Neural cell (in vitro differentiated cells): ENCODE measurements around the gene COL4A4. TPM values are rescaled to one million over a fixed set of nuclear protein-coding genes. Genes with fewer than 3 reads are reported as not detected.
A peak's percentile ranks its signal among the peaks of the same experiment; 100 is the strongest.

ENCODE experiments used
- H2AFZ ChIP-seq: fragments of 200-600, 300-800 bp; sonication (generic), shearing (Covaris generic); 2 replicates; pipeline ENCODE4 v1.6.0; 2014; ENCODE audit warnings: low read depth, mild to moderate bottlenecking, antibody characterized with exemption, low read length, moderate library complexity
- H3F3A ChIP-seq: fragments of 200-600 bp; shearing (Covaris generic); 2 replicates; pipeline ENCODE4 v1.6.1; 2016; ENCODE audit warnings: mild to moderate bottlenecking, moderate library complexity, mixed read lengths, antibody characterized with exemption, low read length; ENCODE audit not compliant: insufficient read depth, poor library complexity, severe bottlenecking
- H3K27ac ChIP-seq: fragments of 200-600, 300-800 bp; sonication (generic), shearing (Covaris generic); 2 replicates; pipeline ENCODE4 v1.5.1; 2014; ENCODE audit warnings: mild to moderate bottlenecking, low read length, moderate library complexity
- H3K27me3 ChIP-seq: fragments of 300-800, 200-600 bp; sonication (generic), shearing (Covaris generic); 2 replicates; pipeline ENCODE4 v1.6.0; 2014; ENCODE audit warnings: mild to moderate bottlenecking, low read depth, low read length, moderate library complexity; ENCODE audit not compliant: insufficient read depth
- H3K36me3 ChIP-seq: fragments of 300-800, 200-600 bp; sonication (generic), shearing (Covaris generic); 2 replicates; pipeline ENCODE4 v1.5.1; 2014; ENCODE audit warnings: mild to moderate bottlenecking, antibody characterized with exemption, low read length, moderate library complexity; ENCODE audit not compliant: insufficient read depth
- H3K4me2 ChIP-seq: fragments of 300-800, 200-600 bp; sonication (generic), shearing (Covaris generic); 2 replicates; pipeline ENCODE4 v1.6.0; 2014; ENCODE audit warnings: mild to moderate bottlenecking, low read length
- H3K4me3 ChIP-seq: fragments of 300-800, 200-600 bp; sonication (generic), shearing (Covaris generic); 2 replicates; pipeline ENCODE4 v1.5.1; 2014; ENCODE audit warnings: mild to moderate bottlenecking, low read length, moderate library complexity
- H3K79me2 ChIP-seq: fragments of 200-600 bp; shearing (Covaris generic); replicated peaks from 2 replicates; pipeline ENCODE4 v1.6.0; 2014; ENCODE audit warnings: mild to moderate bottlenecking, low read length, moderate library complexity; ENCODE audit not compliant: insufficient read depth
- H3K9ac ChIP-seq: fragments of 300-800, 200-600 bp; sonication (generic), shearing (Covaris generic); 2 replicates; pipeline ENCODE4 v1.6.1; 2016; ENCODE audit warnings: mild to moderate bottlenecking, low read length, mixed read lengths
- H3K9me2 ChIP-seq: fragments of 200-600 bp; shearing (Covaris generic); 2 replicates; pipeline ENCODE4 v1.6.1; 2016; ENCODE audit warnings: mild to moderate bottlenecking, low read length, mixed read lengths; ENCODE audit not compliant: insufficient read depth
- H3K9me3 ChIP-seq: fragments of 200-600, 300-800 bp; sonication (generic), shearing (Covaris generic); 2 replicates; pipeline ENCODE4 v1.6.1; 2016; ENCODE audit warnings: mild to moderate bottlenecking, mixed run types, low read length, moderate library complexity, mixed read lengths
- H4K20me1 ChIP-seq: fragments of 200-600 bp; shearing (Covaris generic); 2 replicates; pipeline ENCODE4 v1.6.1; 2016; ENCODE audit warnings: mild to moderate bottlenecking, mixed run types; ENCODE audit not compliant: insufficient read depth
- CTCF ChIP-seq: fragments of 450-650 bp; IDR thresholded peaks from 2 replicates; pipeline ENCODE4 v1.5.1; 2014; ENCODE audit warnings: antibody characterized with exemption, mild to moderate bottlenecking, moderate library complexity; ENCODE audit not compliant: poor library complexity, severe bottlenecking
- EP300 ChIP-seq: fragments of 450-650 bp; conservative IDR thresholded peaks from 2 replicates; pipeline ENCODE4 v1.6.1; 2014; ENCODE audit warnings: antibody characterized with exemption, mild to moderate bottlenecking, moderate library complexity; ENCODE audit not compliant: poor library complexity, severe bottlenecking
- EZH2 ChIP-seq: fragments of 200-600, 300-800 bp; shearing (Covaris generic), sonication (generic); IDR thresholded peaks from 2 replicates; pipeline ENCODE4 v1.6.1; 2014; ENCODE audit warnings: antibody characterized with exemption, low read length, borderline replicate concordance, mild to moderate bottlenecking; ENCODE audit not compliant: insufficient read depth, poor library complexity, severe bottlenecking
- MXI1 ChIP-seq: fragments of 450-650 bp; conservative IDR thresholded peaks from 2 replicates; pipeline ENCODE4 v1.6.1; 2014; ENCODE audit warnings: antibody characterized with exemption, mild to moderate bottlenecking; ENCODE audit not compliant: poor library complexity, severe bottlenecking
- POLR2AphosphoS5 ChIP-seq: IDR thresholded peaks from 2 replicates; pipeline ENCODE4 v1.6.1; 2012
- RAD21 ChIP-seq: fragments of 450-650 bp; conservative IDR thresholded peaks from 2 replicates; pipeline ENCODE4 v1.6.1; 2014; ENCODE audit warnings: antibody characterized with exemption, mild to moderate bottlenecking, moderate library complexity
- REST ChIP-seq: IDR thresholded peaks from 2 replicates; pipeline ENCODE4 v1.6.1; 2012; ENCODE audit warnings: borderline replicate concordance
- SMC3 ChIP-seq: fragments of 450-650 bp; conservative IDR thresholded peaks from 2 replicates; pipeline ENCODE4 v1.6.1; 2014; ENCODE audit warnings: antibody characterized with exemption, mild to moderate bottlenecking, moderate library complexity; ENCODE audit not compliant: poor library complexity
- TAF1 ChIP-seq: IDR thresholded peaks from 2 replicates; pipeline ENCODE4 v1.6.1; 2012; ENCODE audit warnings: low read depth
- polyA plus RNA-seq: library from polyadenylated mRNA; depleted of rRNA; stranded (reverse); fragments of >200 nt; gene quantifications from 2 replicates; pipeline ENCODE4 v1.2.3, GENCODE V29; 2014

The COL4A4 gene
- polyA plus RNA-seq, 1 donor from 2014 or later: 0.35 TPM

DNA sequence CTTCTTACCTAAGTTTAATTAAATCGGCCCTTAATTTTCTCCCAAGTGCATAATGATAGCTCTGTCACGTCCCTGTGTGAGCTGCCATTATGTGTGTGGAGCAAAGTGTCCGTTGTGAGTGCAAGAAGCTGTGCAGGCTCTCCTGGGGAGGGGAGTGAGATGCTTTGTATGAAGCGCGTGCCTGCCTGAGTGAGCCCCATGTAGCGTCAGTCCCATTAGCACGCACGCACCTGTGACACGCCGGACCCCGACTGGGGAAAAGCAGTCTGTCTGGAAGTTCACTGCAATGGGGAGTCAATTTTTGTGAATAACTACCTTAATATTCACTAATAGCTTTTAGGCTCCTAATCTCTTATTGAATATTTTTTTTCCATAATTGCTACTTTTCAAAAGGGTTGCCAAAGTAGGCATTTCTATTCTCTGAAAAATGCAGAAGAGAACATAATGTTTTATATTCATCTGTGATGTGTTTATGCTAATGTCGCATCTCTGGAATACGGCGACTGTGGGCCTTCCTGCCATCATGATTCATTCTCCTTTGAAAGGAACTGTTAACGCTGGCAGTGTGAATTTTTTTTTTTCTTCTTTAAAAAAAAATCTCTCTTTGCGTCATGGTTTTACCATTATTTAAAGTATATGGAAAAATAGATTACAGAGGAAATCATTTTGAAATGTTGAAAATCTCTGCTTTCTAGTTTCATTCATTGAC is 157.7 kb downstream of the COL4A4 start:
- TF ChIP-seq RAD21 (no peak), EZH2 (no peak), POLR2AphosphoS5 (peak; percentile 95), CTCF (no peak), MXI1 (no peak), REST (peak; percentile 93), SMC3 (no peak), TAF1 (peak; percentile 46), EP300 (peak; percentile 96)
- Histone ChIP-seq H4K20me1 (no peaks in the 10 kb centered on the region), H3F3A (peaks cover 7% of the 10 kb centered on the region), H3K27ac (peak overlapping the region; percentile 92), H3K9me3 (no peaks in the 10 kb centered on the region), H3K4me2 (peak overlapping the region; percentile 48), H3K27me3 (no peaks in the 10 kb centered on the region), H2AFZ (no peak overlapping the region), H3K36me3 (no peaks in the 10 kb centered on the region), H3K4me3 (peak overlapping the region; percentile 54), H3K79me2 (no peaks in the 10 kb centered on the region), H3K9ac (peak overlapping the region; percentile 55), H3K9me2 (no peaks in the 10 kb centered on the region)

- H3K4me3 ChIP-seq: no peak overlapping the region
- no peak overlapping the region for H2AFZ ChIP-seq
- no peak overlapping the region for H3K4me2 ChIP-seq
- no peaks in the 10 kb centered on the region for H3K79me2 ChIP-seq
- no peak overlapping the region for H3K9ac ChIP-seq
- H3F3A ChIP-seq: peaks cover 7% of the 10 kb centered on the region
- no peaks in the 10 kb centered on the region for H3K36me3 ChIP-seq
- no peaks in the 10 kb centered on the region for H4K20me1 ChIP-seq
- TF ChIP-seq TAF1 (no peak), REST (no peak), CTCF (no peak), POLR2AphosphoS5 (no peak), EZH2 (no peak), EP300 (no peak), RAD21 (no peak), SMC3 (no peak)
- H3K9me2 ChIP-seq: no peaks in the 10 kb centered on the region
- H3K9me3 ChIP-seq: no peaks in the 10 kb centered on the region
- peak overlapping the region; percentile 92 for H3K27ac ChIP-seq
- H3K27me3 ChIP-seq: no peaks in the 10 kb centered on the region
These were observed 159.5 kb downstream of the COL4A4 start for GRCh38 chr2:227004482-227004881.
